GM21737 (cell line): ENCODE data around the gene RNASEH1.

Source experiments
- ATAC-seq: cut with Tn5 transposase; IDR thresholded peaks from one replicate; pipeline ENCODE4 v1.9.1; 2021; ENCODE audit warnings: mild to moderate bottlenecking, moderate library complexity; ENCODE audit not compliant: unreplicated experiment

Gene RNASEH1

DNA sequence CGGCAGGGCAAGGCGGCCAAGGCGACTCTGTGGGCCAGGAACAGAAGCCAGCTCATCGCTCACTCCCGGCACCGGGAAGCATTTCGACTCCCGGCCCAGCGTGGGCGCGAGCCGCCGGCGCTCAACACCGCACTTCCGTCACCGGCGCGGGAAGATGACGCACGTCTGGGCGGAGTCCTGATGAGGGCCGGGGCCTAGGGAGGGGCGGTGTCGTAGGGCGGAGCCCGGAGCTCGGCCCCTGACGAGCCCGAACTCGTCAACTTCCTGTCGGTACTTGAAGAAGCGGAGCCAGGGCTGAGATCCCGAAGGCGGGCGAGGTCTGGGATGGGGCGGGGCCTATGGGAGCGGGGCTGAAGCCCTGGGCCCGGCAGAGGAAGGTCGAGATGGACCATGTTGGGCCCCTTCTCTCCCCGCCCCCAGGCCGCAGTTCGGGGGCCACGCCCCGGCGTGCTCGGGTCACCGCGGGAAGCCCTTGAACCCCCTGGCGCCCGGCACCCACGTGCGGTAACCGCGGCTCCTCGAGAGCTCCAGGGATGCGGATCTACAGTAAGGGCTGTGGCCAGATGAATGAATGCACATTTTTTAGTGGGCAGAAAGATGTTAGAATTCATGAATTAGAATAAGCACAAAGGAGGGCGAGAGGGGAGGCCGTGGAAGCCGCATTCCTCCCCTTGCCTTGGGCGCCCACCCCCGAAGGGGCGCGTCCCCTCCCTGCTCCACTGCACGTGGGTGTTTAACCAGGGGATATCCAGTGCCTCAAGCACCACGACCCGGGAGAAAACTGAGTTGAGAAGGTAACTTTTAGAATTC is at the start of gene RNASEH1:
Gene RNASEH1, minus strand, starts transcription at position 129 of the 810 bp plus-strand sequence. Its CDS starts 73 bp downstream, at position 56.
- ATAC-seq: peak; percentile 96

GRCh38 chr2:3606370-3607201 is 48.5 kb upstream of the RNASEH1 start:
- ATAC-seq: no peak

DNA sequence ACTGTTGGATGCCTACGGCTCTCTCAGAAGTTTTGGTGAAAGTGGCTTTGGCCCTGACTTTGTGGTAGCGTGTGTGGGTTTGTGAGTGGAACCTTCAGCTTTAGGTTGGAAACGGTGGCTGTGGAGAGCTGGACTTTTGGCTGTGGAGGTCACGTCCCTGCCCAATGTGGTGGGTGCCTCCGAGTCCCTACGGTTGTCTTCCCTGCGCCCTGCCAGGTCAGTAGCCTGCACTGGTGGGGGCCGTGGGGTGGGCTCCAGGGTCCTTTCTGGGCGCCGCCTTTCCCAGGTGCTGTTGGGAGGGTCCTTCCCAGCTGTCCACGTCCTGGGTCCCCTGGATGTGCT is 47.9 kb upstream of the RNASEH1 start:
- ATAC-seq: no peak

DNA sequence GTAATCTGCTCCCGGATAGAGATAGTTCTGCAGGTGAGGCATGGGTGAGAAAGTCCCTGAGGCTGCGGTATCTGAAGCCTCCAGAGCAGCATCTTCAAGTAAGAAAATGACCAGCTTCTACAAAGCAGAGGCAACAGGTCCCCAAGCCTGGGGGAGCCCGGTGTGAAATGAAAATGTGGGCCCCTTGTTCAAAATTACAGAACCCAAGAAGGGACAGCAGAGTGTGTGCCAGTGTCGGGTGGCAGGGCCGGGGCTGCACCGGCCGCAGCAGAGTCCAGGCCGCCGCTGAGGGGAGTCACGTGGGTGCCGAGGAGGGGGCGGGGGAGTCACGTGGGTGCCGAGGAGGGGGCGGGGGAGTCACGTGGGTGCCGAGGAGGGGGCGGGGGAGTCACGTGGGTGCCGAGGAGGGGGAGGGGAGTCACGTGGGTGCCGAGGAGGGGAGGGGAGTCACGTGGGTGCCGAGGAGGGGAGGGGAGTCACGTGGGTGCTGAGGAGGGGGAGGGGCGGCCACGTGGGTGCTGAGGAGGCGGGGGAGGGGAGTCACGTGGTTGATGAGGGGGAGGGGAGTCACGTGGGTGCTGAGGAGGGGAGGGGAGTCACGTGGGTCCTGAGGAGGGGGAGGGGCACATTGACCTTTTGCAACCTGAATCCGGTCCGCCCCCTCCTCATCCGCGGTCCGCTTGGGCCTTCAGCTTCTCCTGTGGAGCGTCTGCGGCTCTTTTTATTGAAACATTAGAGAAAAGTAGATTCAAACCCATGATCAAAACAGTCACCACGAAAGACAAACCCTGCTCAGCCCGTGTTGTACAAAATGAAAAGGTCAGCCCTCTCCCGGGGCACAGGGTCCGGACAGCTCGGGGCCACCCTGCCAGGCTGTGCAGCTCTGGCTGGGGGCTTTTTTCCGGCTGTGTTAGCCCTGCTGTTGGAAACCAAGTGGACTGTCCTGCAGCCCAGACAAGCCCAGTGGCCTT is 47.1 kb upstream of the RNASEH1 start:
- ATAC-seq: no peak

GRCh38 chr2:3604207-3604877 is 46.2 kb upstream of the RNASEH1 start:
- ATAC-seq: no peak

GRCh38 chr2:3603536-3604206 is 45.5 kb upstream of the RNASEH1 start:
- ATAC-seq: no peak

- no peak for ATAC-seq
Observed at GRCh38 chr2:3602553-3603339, 44.6 kb upstream of the RNASEH1 start.

DNA sequence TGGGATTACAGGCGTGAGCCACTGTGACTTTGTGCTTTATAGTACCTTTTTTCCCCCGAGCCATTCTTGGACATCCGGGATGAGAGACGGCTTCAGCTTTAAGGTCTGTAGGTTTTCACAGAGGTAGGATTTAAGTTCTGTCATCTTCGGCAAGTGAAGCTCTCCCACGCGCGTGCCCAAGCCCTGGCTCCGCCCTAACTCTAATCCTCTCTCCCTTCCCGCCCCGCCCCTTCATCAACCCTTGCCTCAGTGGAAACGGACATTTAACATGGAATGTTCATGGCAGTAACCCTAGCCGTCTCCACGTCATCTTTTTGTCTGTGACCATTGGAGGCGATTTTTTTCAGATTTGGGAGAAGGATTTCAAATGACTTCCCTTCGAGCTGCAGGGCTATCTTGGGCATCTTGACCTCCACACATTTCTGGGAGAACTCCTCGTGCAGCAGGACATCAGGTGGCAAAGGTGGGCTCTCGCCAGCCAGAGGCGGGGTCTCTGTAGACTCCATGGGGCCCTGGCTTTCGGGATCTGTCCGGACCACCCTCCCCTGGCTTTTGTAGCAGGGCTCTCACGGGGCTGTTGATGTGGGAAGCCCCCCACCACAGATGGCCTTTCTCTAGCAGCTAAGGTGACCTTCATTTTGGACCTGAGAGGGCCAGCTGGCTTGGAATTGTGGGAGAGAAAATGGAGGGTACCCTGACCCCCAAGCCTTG is 43.6 kb upstream of the RNASEH1 start:
- ATAC-seq: no peak

DNA sequence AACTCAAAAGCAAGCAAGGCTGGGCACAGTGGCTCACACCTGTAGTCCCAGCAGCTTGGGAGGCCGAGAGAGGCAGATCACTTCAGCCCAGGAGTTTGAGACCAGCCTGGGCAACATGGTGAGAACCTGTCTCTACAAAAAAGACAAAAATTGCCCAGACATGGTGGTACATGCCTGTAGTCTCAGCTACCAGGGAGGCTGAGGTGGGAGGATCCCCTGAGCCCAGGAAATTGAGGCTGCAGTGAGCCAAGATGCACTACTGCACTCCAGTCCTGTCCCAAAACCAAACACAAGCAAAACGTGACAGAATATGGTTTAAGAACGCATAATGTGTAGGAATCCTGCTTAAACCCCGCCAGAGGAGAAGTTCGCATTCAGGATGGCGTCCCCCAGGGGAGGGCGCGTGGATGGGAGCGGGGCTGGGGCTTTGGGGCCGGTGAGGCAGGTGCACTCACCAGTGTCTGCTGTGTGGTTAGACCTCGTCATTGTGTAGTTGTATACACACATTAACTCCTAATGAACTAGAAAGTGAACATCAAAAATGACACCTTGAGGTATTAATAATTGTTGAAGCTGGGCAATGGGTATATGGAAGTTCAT is 42.2 kb upstream of the RNASEH1 start:
- ATAC-seq: no peak

GRCh38 chr2:3598912-3599854 is 41.0 kb upstream of the RNASEH1 start:
- no peak for ATAC-seq

DNA sequence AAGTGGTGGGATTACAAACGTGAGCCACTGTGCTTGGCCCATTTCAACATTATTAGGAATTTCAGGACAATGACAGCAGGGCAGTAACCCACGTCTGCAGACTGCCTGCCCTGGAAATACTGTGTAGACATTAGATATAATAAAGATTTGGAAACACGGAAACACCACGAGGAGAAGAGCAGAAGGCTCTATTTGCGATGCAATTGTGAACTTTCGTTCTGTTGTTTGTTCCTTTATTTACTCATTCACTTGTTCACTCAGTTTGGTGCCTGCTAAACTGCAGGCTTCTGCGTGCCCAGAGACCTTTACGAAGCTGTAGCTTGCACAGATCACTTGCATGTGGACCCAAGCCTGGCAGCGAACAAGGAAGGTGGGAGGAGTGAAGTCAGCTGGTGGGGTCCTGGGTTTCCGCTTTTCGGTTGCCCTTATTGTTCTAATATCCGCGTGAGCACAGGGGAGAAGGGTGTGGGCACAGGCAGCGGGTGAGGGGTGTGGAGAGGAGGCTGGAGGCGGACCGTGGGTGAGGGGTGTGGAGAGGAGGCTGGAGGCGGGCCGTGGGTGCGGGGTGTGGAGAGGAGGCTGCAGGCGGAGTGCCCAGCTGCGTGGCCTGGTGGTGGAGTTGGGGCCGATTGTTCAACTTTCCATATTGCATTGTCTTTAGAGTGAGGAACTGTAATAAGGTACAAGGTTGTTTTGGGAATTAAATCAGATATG is 40.2 kb upstream of the RNASEH1 start:
- ATAC-seq: no peak

DNA sequence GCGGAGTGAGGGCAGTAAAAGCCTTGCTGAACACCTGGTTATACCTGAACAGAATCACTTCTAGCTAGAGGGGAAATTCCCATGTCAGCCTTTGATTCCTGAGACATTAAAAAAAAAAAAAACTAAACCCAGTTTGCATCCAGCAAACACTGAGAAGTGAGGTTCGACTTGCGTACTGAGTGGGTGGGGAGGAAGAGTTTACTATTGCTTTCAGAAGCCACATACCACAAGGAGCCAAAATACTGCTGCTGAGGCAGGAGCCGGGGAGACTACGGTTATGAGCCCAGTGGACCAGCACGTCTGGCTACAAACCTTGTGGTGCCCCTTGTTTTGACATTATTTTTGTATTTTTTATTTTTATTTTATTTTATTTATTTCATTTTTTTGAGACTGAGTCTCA is 39.4 kb upstream of the RNASEH1 start:
- no peak for ATAC-seq

- no peak for ATAC-seq
Observed at GRCh38 chr2:3596901-3597417, 38.8 kb upstream of the RNASEH1 start.

DNA sequence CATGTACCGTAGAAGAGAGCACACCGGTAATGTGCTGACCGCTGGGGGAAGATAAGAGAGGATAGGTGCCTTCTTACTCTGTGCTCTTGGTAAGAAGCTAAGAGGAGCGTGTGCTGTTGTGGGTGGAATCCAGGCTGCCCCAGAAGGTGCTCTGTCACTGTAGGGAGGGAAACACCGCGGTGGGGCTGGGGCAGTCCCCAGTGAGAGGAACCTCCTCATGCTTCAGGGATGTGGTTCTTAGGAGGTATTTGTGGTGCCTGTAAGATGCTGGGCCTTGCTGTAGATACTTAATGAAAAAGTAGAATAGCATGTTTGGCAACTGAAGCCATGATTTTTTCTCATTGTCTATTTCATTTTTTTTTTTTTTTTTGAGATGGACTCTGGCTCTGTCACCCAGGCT is 37.9 kb upstream of the RNASEH1 start:
- peak; percentile 86 for ATAC-seq

DNA sequence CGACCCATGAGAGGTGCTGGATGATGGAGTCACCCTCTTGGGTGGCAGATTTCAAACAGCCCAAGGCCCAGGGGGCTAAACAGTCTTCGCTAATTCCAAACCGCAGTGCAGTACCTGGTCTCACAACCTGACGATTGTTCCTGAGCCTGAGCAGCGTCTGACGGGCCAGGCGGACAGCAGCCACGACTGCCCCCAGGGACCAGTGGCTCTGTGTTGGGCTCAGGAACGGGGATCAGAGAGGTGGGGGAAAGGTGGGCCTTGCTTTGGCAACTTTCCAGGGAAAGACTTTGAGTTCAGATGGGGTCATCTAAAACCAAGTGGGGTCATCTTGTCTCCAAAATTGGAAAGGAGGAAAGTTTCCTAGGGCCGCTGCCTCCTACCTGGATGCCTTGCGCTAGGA is 37.3 kb upstream of the RNASEH1 start:
- ATAC-seq: no peak
